ENCODE results near the gene SHCBP1L. TPM values are rescaled to one million over a fixed set of nuclear protein-coding genes. Genes with fewer than 3 reads are reported as not detected.

Gene SHCBP1L
- total RNA-seq, 2 donors from 2014 or later: not detected

- no peaks in the 10 kb centered on the region for H3K4me1 ChIP-seq
- DNase-seq: no peak
These were observed 32.9 kb upstream of the SHCBP1L start for GRCh38 chr1:182985876-182986275.

GRCh38 chr1:182984621-182985020 lies 31.7 kb upstream of the SHCBP1L start:
- no peak for DNase-seq
- Histone ChIP-seq H3K4me1 (no peaks in the 10 kb centered on the region), H3K27ac (no peak overlapping the region), H3K4me3 (no peak overlapping the region), H3K9me3 (no peaks in the 10 kb centered on the region), H3K27me3 (no peaks in the 10 kb centered on the region), H3K36me3 (replicated peaks in 1 of 2; ENCODE audit: insufficient read depth in 1 of 2, low read depth in 2 of 2) (no peaks in the 10 kb centered on the region)
- intact Hi-C loops (cut with DNase I): no loop called here
- 79 to 82% methylated on average over 1 of the region's 1 CpG for WGBS, 2 donors
- TF ChIP-seq CTCF (IDR thresholded peaks at IDR 0.05): no peak
- TF ChIP-seq POLR2A (IDR thresholded peaks at IDR 0.05): no peak
- ATAC-seq: no peak

More at GRCh38 chr1:182985876-182986275, 32.9 kb upstream of the SHCBP1L start:
- intact Hi-C loops (cut with DNase I): no loop called here
- Histone ChIP-seq H3K27me3 (no peaks in the 10 kb centered on the region), H3K27ac (no peak overlapping the region), H3K4me3 (no peak overlapping the region), H3K9me3 (no peaks in the 10 kb centered on the region), H3K36me3 (replicated peaks in 1 of 2; ENCODE audit: insufficient read depth in 1 of 2, low read depth in 2 of 2) (no peaks in the 10 kb centered on the region)
- TF ChIP-seq CTCF (IDR thresholded peaks at IDR 0.05) (no peak), POLR2A (IDR thresholded peaks at IDR 0.05) (no peak)
- WGBS, 2 donors: 59 to 82% methylated on average over 1 of the region's 1 CpG
- ATAC-seq: no peak

- DNase-seq (no peak), ATAC-seq (no peak)
- no peaks in the 10 kb centered on the region for H3K9me3 ChIP-seq
- no peaks in the 10 kb centered on the region for H3K4me1 ChIP-seq
- WGBS, 2 donors: 77 to 90% methylated on average over 7 of the region's 7 CpGs
- TF ChIP-seq POLR2A (IDR thresholded peaks at IDR 0.05): no peak
- TF ChIP-seq CTCF (IDR thresholded peaks at IDR 0.05): no peak
- no peak overlapping the region for H3K27ac ChIP-seq
- intact Hi-C loops (cut with DNase I): no loop called here
- H3K27me3 ChIP-seq: no peaks in the 10 kb centered on the region
- H3K4me3 ChIP-seq: no peak overlapping the region
- no peaks in the 10 kb centered on the region for H3K36me3 ChIP-seq (replicated peaks in 1 of 2; ENCODE audit: insufficient read depth in 1 of 2, low read depth in 2 of 2)
These were observed 31.2 kb upstream of the SHCBP1L start for GRCh38 chr1:182984138-182984537.

- Histone ChIP-seq H3K27ac (no peak overlapping the region), H3K4me1 (no peaks in the 10 kb centered on the region), H3K27me3 (no peaks in the 10 kb centered on the region), H3K36me3 (replicated peaks in 1 of 2; ENCODE audit: insufficient read depth in 1 of 2, low read depth in 2 of 2) (no peaks in the 10 kb centered on the region), H3K9me3 (no peaks in the 10 kb centered on the region), H3K4me3 (no peak overlapping the region)
- ATAC-seq (no peak), DNase-seq (no peak)
- 87 to 88% methylated on average over 6 of the region's 6 CpGs for WGBS, 2 donors
- intact Hi-C loops (cut with DNase I): no loop called here
- TF ChIP-seq POLR2A (IDR thresholded peaks at IDR 0.05): no peak
- no peak for TF ChIP-seq CTCF (IDR thresholded peaks at IDR 0.05)
These were observed 25.3 kb upstream of the SHCBP1L start for GRCh38 chr1:182978151-182978853.

- WGBS, 2 donors: 79 to 80% methylated on average over 2 of the region's 2 CpGs
These were observed 24.5 kb upstream of the SHCBP1L start for GRCh38 chr1:182977480-182977879.

More at GRCh38 chr1:182977480-182977879, 24.5 kb upstream of the SHCBP1L start:
- intact Hi-C loops (cut with DNase I): no loop called here
- Histone ChIP-seq H3K4me3 (no peak overlapping the region), H3K27ac (no peak overlapping the region), H3K9me3 (no peaks in the 10 kb centered on the region), H3K27me3 (no peaks in the 10 kb centered on the region), H3K4me1 (no peaks in the 10 kb centered on the region), H3K36me3 (replicated peaks in 1 of 2; ENCODE audit: insufficient read depth in 1 of 2, low read depth in 2 of 2) (no peaks in the 10 kb centered on the region)
- DNase-seq (no peak), ATAC-seq (no peak)
- no peak for TF ChIP-seq POLR2A (IDR thresholded peaks at IDR 0.05)
- no peak for TF ChIP-seq CTCF (IDR thresholded peaks at IDR 0.05)
